Left ventricle myocardium inferior (tissue), 1 donor: ENCODE measurements around the gene WBP1. TPM values are rescaled to one million over a fixed set of nuclear protein-coding genes. Genes with fewer than 3 reads are reported as not detected.

Experiments used
- total RNA-seq: library from RNA; stranded (reverse); fragmentation: NEBNext Ultra II Directional; extraction: Animal tissue kit (Norgen Biotek cat#: 25700); gene quantifications from one replicate; pipeline ENCODE4 v1.2.1, GENCODE V29; 2021
- donor health status: DM: no; HTN: yes; CAD: no; lungs with severe emphysema.

The WBP1 gene
- total RNA-seq, 1 donor from 2014 or later: 46.1 TPM

Other genes starting within 250 kb of the WBP1 start
- 2.3 TPM for gene SLC4A5, start 115.0 kb upstream of the WBP1 start, total RNA-seq
- gene DCTN1, start 78.1 kb upstream of the WBP1 start, total RNA-seq: 201 TPM
- gene C2orf81, start 36.8 kb upstream of the WBP1 start, total RNA-seq: 0.82 TPM
- gene WDR54, start 36.7 kb upstream of the WBP1 start, total RNA-seq: 2.9 TPM
- 14.0 TPM for gene RTKN, start 16.5 kb upstream of the WBP1 start, total RNA-seq
- 19.3 TPM for gene INO80B, start 3.4 kb upstream of the WBP1 start, total RNA-seq
- gene MOGS, start 6.9 kb downstream of the WBP1 start, total RNA-seq: 19.5 TPM
- 176 TPM for gene MRPL53, start 14.2 kb downstream of the WBP1 start, total RNA-seq
- gene CCDC142, start 24.6 kb downstream of the WBP1 start, total RNA-seq: 5.6 TPM
- 9.5 TPM for gene TTC31, start 24.6 kb downstream of the WBP1 start, total RNA-seq
- gene LBX2, start 41.2 kb downstream of the WBP1 start, total RNA-seq: 0.25 TPM
- 20.2 TPM for gene PCGF1, start 49.3 kb downstream of the WBP1 start, total RNA-seq
- gene TLX2, start 56.0 kb downstream of the WBP1 start, total RNA-seq: not detected
- gene DQX1, start 67.8 kb downstream of the WBP1 start, total RNA-seq: 0.11 TPM
- gene AUP1, start 71.3 kb downstream of the WBP1 start, total RNA-seq: 46.9 TPM
- gene HTRA2, start 71.5 kb downstream of the WBP1 start, total RNA-seq: 26.6 TPM
- gene LOXL3, start 95.5 kb downstream of the WBP1 start, total RNA-seq: 4.7 TPM
- gene DOK1, start 96.3 kb downstream of the WBP1 start, total RNA-seq: 4.1 TPM
- gene M1AP, start 189.9 kb downstream of the WBP1 start, total RNA-seq: not detected
- gene SEMA4F, start 195.8 kb downstream of the WBP1 start, total RNA-seq: 2.9 TPM